ENCODE results near the gene ANKS1A. TPM values are rescaled to one million over a fixed set of nuclear protein-coding genes. Genes with fewer than 3 reads are reported as not detected.

Gene ANKS1A
- total RNA-seq, 1 experiment from 2014 or later, result 21.7 TPM

DNA sequence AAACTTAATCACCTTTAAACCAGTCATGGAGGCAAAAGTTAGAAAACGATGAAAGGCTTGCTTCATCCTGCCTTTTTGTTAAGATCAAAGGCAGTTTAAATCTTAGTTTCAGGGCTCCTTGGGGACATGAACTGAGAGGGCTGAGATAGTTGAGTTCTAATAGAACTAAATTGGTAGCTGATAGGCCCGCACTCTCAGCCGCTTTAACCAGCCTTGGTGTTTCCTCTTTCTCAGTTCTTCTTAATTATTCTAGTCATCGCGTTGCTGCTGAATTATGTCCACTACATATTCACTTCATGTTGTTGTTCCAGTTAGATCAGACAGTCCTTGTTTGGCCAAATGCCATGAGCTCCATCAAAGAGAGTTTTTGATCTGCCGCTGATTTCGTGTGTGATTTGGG, 72.5 kb downstream of the ANKS1A start:
- Histone ChIP-seq H3K9me3 (ENCODE audit: low read depth, low read length, poor library complexity, severe bottlenecking) (no peaks in the 10 kb centered on the region), H3K27me3 (replicated peaks; ENCODE audit: insufficient read depth, low read depth, low read length, poor library complexity) (no peaks in the 10 kb centered on the region), H3K36me3 (ENCODE audit: insufficient read depth, low read length, poor library complexity, severe bottlenecking) (no peaks in the 10 kb centered on the region), H3K27ac (ENCODE audit: low read depth, low read length, poor library complexity, severe bottlenecking) (no peak overlapping the region), H3K4me1 (ENCODE audit: insufficient read depth, low read length, poor library complexity, severe bottlenecking) (peaks cover 10% of the 10 kb centered on the region), H3K4me3 (ENCODE audit: low read depth, low read length, poor library complexity, severe bottlenecking) (no peak overlapping the region)
- DNase-seq (ENCODE audit: low spot score), result no peak
- POLR2A ChIA-PET (ENCODE audit: low non-redundant PET), result interaction anchor here (0.5 kb wide), 1 partner anchor 919 kb away, joined by 3 read pairs; no protein-coding TSS in a partner anchor
- no TSS peak for BruUV-seq (replicated peaks)
- CTCF ChIA-PET, result no interaction called here
- TF ChIP-seq EZH2 (IDR thresholded peaks at IDR 0.05; ENCODE audit: borderline replicate concordance, low read depth, low read length, poor library complexity, severe bottlenecking), result no peak
- TF ChIP-seq, protein P1, sequence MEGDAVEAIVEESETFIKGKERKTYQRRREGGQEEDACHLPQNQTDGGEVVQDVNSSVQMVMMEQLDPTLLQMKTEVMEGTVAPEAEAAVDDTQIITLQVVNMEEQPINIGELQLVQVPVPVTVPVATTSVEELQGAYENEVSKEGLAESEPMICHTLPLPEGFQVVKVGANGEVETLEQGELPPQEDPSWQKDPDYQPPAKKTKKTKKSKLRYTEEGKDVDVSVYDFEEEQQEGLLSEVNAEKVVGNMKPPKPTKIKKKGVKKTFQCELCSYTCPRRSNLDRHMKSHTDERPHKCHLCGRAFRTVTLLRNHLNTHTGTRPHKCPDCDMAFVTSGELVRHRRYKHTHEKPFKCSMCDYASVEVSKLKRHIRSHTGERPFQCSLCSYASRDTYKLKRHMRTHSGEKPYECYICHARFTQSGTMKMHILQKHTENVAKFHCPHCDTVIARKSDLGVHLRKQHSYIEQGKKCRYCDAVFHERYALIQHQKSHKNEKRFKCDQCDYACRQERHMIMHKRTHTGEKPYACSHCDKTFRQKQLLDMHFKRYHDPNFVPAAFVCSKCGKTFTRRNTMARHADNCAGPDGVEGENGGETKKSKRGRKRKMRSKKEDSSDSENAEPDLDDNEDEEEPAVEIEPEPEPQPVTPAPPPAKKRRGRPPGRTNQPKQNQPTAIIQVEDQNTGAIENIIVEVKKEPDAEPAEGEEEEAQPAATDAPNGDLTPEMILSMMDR (conservative IDR thresholded peaks at IDR 0.05; ENCODE audit: low read depth, low read length), result no peak
- intact Hi-C loops (cut with micrococcal nuclease; ENCODE audit: unreplicated experiment), result no loop called here

DNA sequence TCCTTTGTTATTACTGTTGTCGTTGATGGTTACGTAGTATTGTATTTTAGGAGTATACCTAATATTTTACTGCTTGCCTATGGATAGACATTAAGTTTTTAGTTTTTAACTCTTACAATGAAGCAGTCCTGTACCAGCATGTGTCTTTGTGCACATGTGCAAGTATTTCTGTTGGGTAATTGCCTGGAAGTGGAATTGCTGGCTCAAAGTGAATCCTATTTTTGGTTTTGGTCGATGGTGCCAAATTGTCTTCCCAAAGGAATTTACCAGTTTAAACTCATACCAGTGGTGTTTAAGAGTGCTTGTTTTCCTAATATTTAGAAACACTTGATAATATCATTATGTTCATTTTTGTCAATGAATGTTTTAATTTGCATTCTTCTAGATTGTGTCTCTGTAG, 75.5 kb downstream of the ANKS1A start:
- Histone ChIP-seq H3K36me3 (ENCODE audit: insufficient read depth, low read length, poor library complexity, severe bottlenecking) (no peaks in the 10 kb centered on the region), H3K27ac (ENCODE audit: low read depth, low read length, poor library complexity, severe bottlenecking) (no peak overlapping the region), H3K4me3 (ENCODE audit: low read depth, low read length, poor library complexity, severe bottlenecking) (no peak overlapping the region), H3K27me3 (replicated peaks; ENCODE audit: insufficient read depth, low read depth, low read length, poor library complexity) (no peaks in the 10 kb centered on the region), H3K4me1 (ENCODE audit: insufficient read depth, low read length, poor library complexity, severe bottlenecking) (no peaks in the 10 kb centered on the region), H3K9me3 (ENCODE audit: low read depth, low read length, poor library complexity, severe bottlenecking) (no peaks in the 10 kb centered on the region)
- TF ChIP-seq, protein P1 (conservative IDR thresholded peaks at IDR 0.05; ENCODE audit: low read depth, low read length), result no peak
- no peak for TF ChIP-seq EZH2 (IDR thresholded peaks at IDR 0.05; ENCODE audit: borderline replicate concordance, low read depth, low read length, poor library complexity, severe bottlenecking)
- ChIA-PET POLR2A (ENCODE audit: low non-redundant PET) (no interaction called here), CTCF (interaction anchor here (0.5 kb wide), 1 partner anchor 19 kb away, joined by 3 read pairs; no protein-coding TSS in a partner anchor)
- intact Hi-C loops (cut with micrococcal nuclease; ENCODE audit: unreplicated experiment), result no loop called here
- no peak for DNase-seq (ENCODE audit: low spot score)
- no TSS peak for BruUV-seq (replicated peaks)

DNA sequence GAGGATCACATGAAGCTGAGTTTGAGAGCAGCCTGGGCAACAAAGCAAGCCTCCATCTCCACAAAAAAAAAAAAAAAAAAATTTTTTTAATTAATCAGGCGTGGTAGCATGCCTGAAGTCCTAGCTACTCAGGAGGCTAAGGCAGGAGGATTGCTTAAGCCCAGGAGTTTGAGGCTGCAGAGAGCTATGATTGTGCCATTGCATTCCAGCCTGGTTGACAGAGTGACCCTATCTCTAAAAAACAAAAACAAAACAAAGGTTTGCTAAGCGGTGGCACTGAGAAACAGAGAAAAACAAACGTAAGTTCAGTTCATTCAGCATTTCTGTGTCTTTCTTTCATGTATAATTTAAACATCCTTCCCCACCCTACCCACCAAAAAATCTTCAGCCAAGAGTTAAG, 78.4 kb downstream of the ANKS1A start:
- H3K36me3 ChIP-seq (ENCODE audit: insufficient read depth, low read length, poor library complexity, severe bottlenecking), result no peaks in the 10 kb centered on the region
- H3K9me3 ChIP-seq (ENCODE audit: low read depth, low read length, poor library complexity, severe bottlenecking), result no peaks in the 10 kb centered on the region
- no peak for DNase-seq (ENCODE audit: low spot score)
- TF ChIP-seq, protein P1 (conservative IDR thresholded peaks at IDR 0.05; ENCODE audit: low read depth, low read length), result no peak
- TF ChIP-seq EZH2 (IDR thresholded peaks at IDR 0.05; ENCODE audit: borderline replicate concordance, low read depth, low read length, poor library complexity, severe bottlenecking), result no peak
- BruUV-seq (replicated peaks), result no TSS peak
- intact Hi-C loops (cut with micrococcal nuclease; ENCODE audit: unreplicated experiment), result no loop called here
- CTCF ChIA-PET, result no interaction called here
- no peak overlapping the region for H3K27ac ChIP-seq (ENCODE audit: low read depth, low read length, poor library complexity, severe bottlenecking)
- H3K4me3 ChIP-seq (ENCODE audit: low read depth, low read length, poor library complexity, severe bottlenecking), result no peak overlapping the region
- POLR2A ChIA-PET (ENCODE audit: low non-redundant PET), result no interaction called here
- H3K4me1 ChIP-seq (ENCODE audit: insufficient read depth, low read length, poor library complexity, severe bottlenecking), result no peaks in the 10 kb centered on the region
- H3K27me3 ChIP-seq (replicated peaks; ENCODE audit: insufficient read depth, low read depth, low read length, poor library complexity), result no peaks in the 10 kb centered on the region
